K562 (cell line): ENCODE data around the gene PRR20B.

Source experiments
- CEBPB ChIP-seq: fragments of 450-650 bp; IDR thresholded peaks from 2 replicates; pipeline ENCODE4 v1.6.1; 2016; ENCODE audit warnings: missing genetic modification characterization, missing compliant biosample characterization
- HSF4 ChIP-seq: fragments of 250-450 bp; sonication (Bioruptor Pico); IDR thresholded peaks from 2 replicates; pipeline ENCODE4 v2.1.2; 2022; ENCODE audit warnings: mild to moderate bottlenecking, moderate library complexity, borderline replicate concordance
- JUND ChIP-seq, 2 experiments: IDR thresholded peaks; 2 replicates in 1 of 2; 3 replicates in 1 of 2; pipeline ENCODE4 v1.6.1; 2011; ENCODE audit warnings: borderline replicate concordance in 2 of 2, low read depth in 2 of 2, low read length in 2 of 2, improper control_type of control experiment in 1 of 2, missing biosample characterization in 1 of 2, missing genetic modification characterization in 1 of 2, missing genetic modification reagents in 1 of 2
- MXD1 ChIP-seq: fragments of 250-450 bp; sonication (Bioruptor Pico); IDR thresholded peaks from 2 replicates; pipeline ENCODE4 v1.8.0; 2021; ENCODE audit warnings: borderline replicate concordance, mild to moderate bottlenecking, moderate library complexity; ENCODE audit not compliant: poor library complexity, severe bottlenecking
- NELFE ChIP-seq: IDR thresholded peaks from 2 replicates; pipeline ENCODE4 v1.6.1; 2011; ENCODE audit warnings: mild to moderate bottlenecking; ENCODE audit not compliant: insufficient read depth, insufficient read length
- NFXL1 ChIP-seq: fragments of 450-650 bp; formaldehyde crosslinking; IDR thresholded peaks from 2 replicates; pipeline ENCODE4 v1.4.0; 2021; ENCODE audit warnings: mild to moderate bottlenecking
- NR2C2 ChIP-seq, 2 experiments: fragments of 200-800 bp in 1 of 2; sonication (Bioruptor generic) in 1 of 2; sonication (generic) in 1 of 2; formaldehyde crosslinking in 1 of 2; IDR thresholded peaks; 2 replicates each; pipeline versions ENCODE4 v1.6.1 to v1.8.0; 2016 to 2022; ENCODE audit warnings: mild to moderate bottlenecking in 1 of 2, missing compliant biosample characterization in 1 of 2, missing genetic modification characterization in 1 of 2, missing genetic modification reagents in 1 of 2
- NRF1 ChIP-seq, 2 experiments: fragments of 450-650 bp; IDR thresholded peaks in 1 of 2; conservative IDR thresholded peaks in 1 of 2; 2 replicates each; pipeline ENCODE4 v1.6.1; 2014; ENCODE audit warnings: mild to moderate bottlenecking in 2 of 2
- POLR2A ChIP-seq: fragments of 450-650 bp; conservative IDR thresholded peaks from 2 replicates; pipeline ENCODE4 v1.6.1; 2016
- POLR2AphosphoS5 ChIP-seq: IDR thresholded peaks from 2 replicates; pipeline ENCODE4 v1.6.1; 2011; ENCODE audit warnings: mild to moderate bottlenecking, low read depth, low read length, moderate library complexity; ENCODE audit not compliant: control insufficient read depth, insufficient read depth
- TOE1 ChIP-seq, 2 experiments: fragments of 450-650 bp in 1 of 2; sonication (generic) in 1 of 2; formaldehyde crosslinking in 1 of 2; IDR thresholded peaks; 2 replicates each; pipeline versions ENCODE4 v1.7.1 to v1.8.0; 2016 to 2022; ENCODE audit warnings: borderline replicate concordance in 2 of 2, mild to moderate bottlenecking in 2 of 2, antibody characterized with exemption in 1 of 2, inconsistent platforms in 1 of 2, low read depth in 1 of 2, missing genetic modification reagents in 1 of 2, moderate library complexity in 1 of 2
- TRIM24 ChIP-seq, 2 experiments: fragments of 450-650 bp; IDR thresholded peaks; 2 replicates each; pipeline ENCODE4 v1.6.1; 2016
- TF ChIP-seq, protein P1 (sequence below), 3 experiments: IDR thresholded peaks in 2 of 3; conservative IDR thresholded peaks in 1 of 3; 2 replicates each; pipeline ENCODE4 v1.5.1; 2011 to 2012; ENCODE audit warnings: low read length in 3 of 3, mild to moderate bottlenecking in 3 of 3, control low read depth in 2 of 3, improper control_type of control experiment in 1 of 3, inconsistent platforms in 1 of 3, low read depth in 1 of 3, mixed read lengths in 1 of 3, moderate library complexity in 1 of 3; ENCODE audit not compliant: insufficient read depth in 2 of 3
- TF ChIP-seq, protein P2 (sequence below): sonication (generic); formaldehyde crosslinking; IDR thresholded peaks from 2 replicates; pipeline ENCODE4 v1.4.0; 2020; ENCODE audit warnings: mild to moderate bottlenecking, missing genetic modification reagents

- TF ChIP-seq TOE1 (IDR thresholded peaks at IDR 0.05; ENCODE audit: borderline replicate concordance), result no peak
- TF ChIP-seq TOE1 (CRISPR knock-in tag; IDR thresholded peaks at IDR 0.05; ENCODE audit: borderline replicate concordance, low read depth), result no peak
- no peak for TF ChIP-seq POLR2AphosphoS5
- TF ChIP-seq, protein P1, sequence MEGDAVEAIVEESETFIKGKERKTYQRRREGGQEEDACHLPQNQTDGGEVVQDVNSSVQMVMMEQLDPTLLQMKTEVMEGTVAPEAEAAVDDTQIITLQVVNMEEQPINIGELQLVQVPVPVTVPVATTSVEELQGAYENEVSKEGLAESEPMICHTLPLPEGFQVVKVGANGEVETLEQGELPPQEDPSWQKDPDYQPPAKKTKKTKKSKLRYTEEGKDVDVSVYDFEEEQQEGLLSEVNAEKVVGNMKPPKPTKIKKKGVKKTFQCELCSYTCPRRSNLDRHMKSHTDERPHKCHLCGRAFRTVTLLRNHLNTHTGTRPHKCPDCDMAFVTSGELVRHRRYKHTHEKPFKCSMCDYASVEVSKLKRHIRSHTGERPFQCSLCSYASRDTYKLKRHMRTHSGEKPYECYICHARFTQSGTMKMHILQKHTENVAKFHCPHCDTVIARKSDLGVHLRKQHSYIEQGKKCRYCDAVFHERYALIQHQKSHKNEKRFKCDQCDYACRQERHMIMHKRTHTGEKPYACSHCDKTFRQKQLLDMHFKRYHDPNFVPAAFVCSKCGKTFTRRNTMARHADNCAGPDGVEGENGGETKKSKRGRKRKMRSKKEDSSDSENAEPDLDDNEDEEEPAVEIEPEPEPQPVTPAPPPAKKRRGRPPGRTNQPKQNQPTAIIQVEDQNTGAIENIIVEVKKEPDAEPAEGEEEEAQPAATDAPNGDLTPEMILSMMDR (IDR thresholded peaks at IDR 0.05 in 2 of 3, conservative IDR thresholded peaks at IDR 0.05 in 1 of 3; ENCODE audit: insufficient read depth in 2 of 3, low read depth in 1 of 3, low read length in 3 of 3), result no peak
- TF ChIP-seq MXD1, result no peak
- no peak for TF ChIP-seq POLR2A
- TF ChIP-seq NELFE, result no peak
- TF ChIP-seq, protein P2, sequence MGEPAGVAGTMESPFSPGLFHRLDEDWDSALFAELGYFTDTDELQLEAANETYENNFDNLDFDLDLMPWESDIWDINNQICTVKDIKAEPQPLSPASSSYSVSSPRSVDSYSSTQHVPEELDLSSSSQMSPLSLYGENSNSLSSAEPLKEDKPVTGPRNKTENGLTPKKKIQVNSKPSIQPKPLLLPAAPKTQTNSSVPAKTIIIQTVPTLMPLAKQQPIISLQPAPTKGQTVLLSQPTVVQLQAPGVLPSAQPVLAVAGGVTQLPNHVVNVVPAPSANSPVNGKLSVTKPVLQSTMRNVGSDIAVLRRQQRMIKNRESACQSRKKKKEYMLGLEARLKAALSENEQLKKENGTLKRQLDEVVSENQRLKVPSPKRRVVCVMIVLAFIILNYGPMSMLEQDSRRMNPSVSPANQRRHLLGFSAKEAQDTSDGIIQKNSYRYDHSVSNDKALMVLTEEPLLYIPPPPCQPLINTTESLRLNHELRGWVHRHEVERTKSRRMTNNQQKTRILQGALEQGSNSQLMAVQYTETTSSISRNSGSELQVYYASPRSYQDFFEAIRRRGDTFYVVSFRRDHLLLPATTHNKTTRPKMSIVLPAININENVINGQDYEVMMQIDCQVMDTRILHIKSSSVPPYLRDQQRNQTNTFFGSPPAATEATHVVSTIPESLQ (CRISPR knock-in tag), result no peak
- no peak for TF ChIP-seq NRF1 (conservative IDR thresholded peaks at IDR 0.05 in 1 of 2, IDR thresholded peaks at IDR 0.05 in 1 of 2)
- no peak for TF ChIP-seq NFXL1 (CRISPR knock-in tag)
- no peak for TF ChIP-seq NR2C2 (CRISPR knock-in tag; IDR thresholded peaks at IDR 0.05)
- TF ChIP-seq NR2C2 (tag; IDR thresholded peaks at IDR 0.05), result no peak
- no peak for TF ChIP-seq CEBPB
- no peak for TF ChIP-seq JUND (IDR thresholded peaks at IDR 0.05; ENCODE audit: borderline replicate concordance, low read depth, low read length)
- no peak for TF ChIP-seq JUND (tag; IDR thresholded peaks at IDR 0.05; ENCODE audit: borderline replicate concordance, low read depth, low read length)
- no peak for TF ChIP-seq HSF4 (CRISPR knock-in tag)
- TF ChIP-seq TRIM24 (IDR thresholded peaks at IDR 0.05), result no peak
These were observed 23.6 kb upstream of the PRR20B start for GRCh38 chr13:57123681-57124080.
